K562 (cell line): ENCODE data around the gene PDZRN3.

Experiments used
- CTCF ChIP-seq, 3 experiments: IDR thresholded peaks in 2 of 3; conservative IDR thresholded peaks in 1 of 3; 2 replicates each; pipeline ENCODE4 v1.5.1; 2011 to 2012; ENCODE audit warnings: low read length in 3 of 3, mild to moderate bottlenecking in 3 of 3, control low read depth in 2 of 3, improper control_type of control experiment in 1 of 3, inconsistent platforms in 1 of 3, low read depth in 1 of 3, mixed read lengths in 1 of 3, moderate library complexity in 1 of 3; ENCODE audit not compliant: insufficient read depth in 2 of 3
- LARP7 ChIP-seq: fragments of 450-650 bp; IDR thresholded peaks from 2 replicates; pipeline ENCODE4 v1.6.1; 2016

DNA sequence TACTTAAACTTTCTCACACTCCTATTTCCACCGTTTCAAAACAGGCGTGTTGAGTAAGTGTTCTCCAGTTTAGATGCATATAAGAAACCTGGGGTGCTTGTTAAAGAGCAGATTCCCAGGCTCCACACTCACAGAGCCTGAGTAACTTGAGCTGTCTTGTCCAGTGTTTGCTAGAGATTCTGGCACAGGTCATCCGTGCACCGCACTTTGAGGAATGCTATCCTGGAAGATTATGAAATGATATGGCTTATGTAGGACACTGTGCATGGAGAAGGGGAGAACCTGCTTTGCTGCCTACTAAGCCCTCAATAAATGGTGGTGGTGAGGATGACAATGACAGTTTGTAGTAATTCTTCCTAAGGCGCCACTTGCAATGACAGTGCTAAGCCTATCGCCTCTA, 273.7 kb downstream of the PDZRN3 start:
- TF ChIP-seq LARP7 (no peak), CTCF (IDR thresholded peaks at IDR 0.05 in 2 of 3, conservative IDR thresholded peaks at IDR 0.05 in 1 of 3; ENCODE audit: insufficient read depth in 2 of 3, low read depth in 1 of 3, low read length in 3 of 3) (no peak)
